Measurements from ENCODE around the gene USP2.

Gene USP2, protein sequence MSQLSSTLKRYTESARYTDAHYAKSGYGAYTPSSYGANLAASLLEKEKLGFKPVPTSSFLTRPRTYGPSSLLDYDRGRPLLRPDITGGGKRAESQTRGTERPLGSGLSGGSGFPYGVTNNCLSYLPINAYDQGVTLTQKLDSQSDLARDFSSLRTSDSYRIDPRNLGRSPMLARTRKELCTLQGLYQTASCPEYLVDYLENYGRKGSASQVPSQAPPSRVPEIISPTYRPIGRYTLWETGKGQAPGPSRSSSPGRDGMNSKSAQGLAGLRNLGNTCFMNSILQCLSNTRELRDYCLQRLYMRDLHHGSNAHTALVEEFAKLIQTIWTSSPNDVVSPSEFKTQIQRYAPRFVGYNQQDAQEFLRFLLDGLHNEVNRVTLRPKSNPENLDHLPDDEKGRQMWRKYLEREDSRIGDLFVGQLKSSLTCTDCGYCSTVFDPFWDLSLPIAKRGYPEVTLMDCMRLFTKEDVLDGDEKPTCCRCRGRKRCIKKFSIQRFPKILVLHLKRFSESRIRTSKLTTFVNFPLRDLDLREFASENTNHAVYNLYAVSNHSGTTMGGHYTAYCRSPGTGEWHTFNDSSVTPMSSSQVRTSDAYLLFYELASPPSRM

DNA sequence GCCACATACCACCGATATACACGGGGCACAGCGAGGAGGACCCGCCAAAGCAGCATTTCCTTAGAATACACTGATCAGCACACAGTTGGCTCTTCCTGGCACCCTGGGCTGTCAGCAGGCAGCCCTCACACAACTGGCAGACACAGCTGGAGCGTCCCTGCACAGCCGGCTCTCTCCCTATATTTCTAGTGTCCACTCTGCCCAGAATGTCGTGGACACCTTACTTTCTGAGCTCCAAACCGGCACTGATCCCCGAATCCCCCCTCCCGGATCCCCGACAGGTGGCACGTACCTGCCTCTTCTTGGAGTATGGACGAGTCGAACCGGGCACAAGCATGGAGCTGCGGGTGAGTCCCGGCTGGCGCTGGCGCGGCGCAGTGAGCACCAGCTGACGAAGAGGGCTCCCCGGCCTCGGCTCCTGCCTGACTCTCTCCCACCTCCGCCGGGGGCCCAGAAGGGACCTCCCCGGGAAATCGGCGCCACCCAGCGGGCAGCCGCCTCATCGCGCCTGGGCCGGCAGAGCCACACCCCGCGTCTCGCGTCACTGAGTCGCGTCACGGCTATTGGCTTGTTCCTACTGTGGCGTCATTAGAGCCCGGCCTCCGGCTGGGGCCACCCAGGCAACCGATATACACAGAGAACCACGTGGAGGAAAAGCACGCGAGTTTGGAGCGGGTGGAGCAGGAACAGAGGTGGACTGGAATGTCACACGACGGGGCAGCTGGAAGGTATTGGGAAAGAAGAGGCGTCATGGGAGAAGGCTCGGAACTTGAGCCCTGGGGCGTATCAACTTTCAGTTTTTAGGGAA is at the start of gene USP2:
Gene USP2 (minus strand): TSS at position 510 of the 808 bp plus-strand sequence. CDS start 8,210 bp downstream, outside the sequence.
- peak; percentile 94 for DNase-seq

DNA sequence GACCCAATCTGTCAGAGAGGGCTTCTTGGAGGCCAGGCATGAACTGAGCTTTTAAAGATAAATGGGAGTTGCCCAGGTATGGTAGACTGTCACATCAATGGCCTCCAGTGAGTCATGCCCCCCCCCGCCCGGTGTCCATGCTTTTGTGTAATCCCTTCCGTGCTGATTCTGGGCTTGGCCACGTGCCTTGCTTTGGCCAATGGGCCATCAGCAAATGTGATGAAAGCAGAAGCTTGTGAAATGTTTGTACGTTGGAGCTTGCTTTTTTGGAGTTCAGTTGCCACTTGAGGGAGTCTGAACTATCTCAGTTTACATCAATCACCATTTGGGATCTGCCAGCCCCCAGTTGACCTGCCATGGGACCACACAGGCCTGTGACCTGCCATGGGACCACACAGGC is 45.8 kb upstream of the USP2 start:
- no peak for DNase-seq

DNA sequence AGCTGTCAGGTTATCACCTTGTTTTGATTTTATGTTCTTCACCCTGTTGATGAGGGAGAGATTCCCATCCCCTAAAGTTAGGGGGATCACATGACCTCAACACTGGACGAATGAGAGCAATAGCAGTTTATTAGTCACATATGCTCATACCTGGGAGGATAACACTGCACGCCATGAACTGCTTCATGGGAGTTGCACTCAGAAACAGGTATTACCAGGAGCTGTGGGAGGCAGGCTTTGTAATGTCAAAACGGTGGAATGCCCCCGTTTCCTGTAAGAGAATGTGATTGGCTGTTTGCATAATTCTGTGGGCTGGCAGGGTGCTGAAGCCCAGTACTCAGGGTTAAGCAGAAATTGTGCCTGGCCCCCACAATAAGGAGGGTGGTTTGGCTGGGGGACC is 44.7 kb upstream of the USP2 start:
- no peak for DNase-seq

DNA sequence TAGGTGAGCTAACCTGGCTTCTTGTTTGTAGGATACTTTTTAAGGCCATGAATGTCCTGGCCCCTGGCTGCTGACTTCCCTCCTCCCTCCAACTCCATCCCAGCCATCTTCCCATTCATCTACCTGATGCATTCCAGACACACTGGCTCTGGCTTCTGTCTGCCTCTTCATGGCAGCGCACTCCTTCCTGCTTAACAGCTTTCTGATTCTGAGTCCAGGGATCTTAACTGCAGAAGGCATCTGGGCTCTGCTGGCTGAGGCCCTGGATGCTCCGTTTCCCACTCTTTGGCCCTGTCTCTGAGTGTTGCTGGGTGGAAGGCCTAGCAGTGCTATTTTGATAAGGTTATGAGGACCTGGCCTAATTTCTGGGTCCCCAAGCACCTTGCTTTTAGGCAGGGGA is 43.3 kb upstream of the USP2 start:
- DNase-seq = no peak

DNA sequence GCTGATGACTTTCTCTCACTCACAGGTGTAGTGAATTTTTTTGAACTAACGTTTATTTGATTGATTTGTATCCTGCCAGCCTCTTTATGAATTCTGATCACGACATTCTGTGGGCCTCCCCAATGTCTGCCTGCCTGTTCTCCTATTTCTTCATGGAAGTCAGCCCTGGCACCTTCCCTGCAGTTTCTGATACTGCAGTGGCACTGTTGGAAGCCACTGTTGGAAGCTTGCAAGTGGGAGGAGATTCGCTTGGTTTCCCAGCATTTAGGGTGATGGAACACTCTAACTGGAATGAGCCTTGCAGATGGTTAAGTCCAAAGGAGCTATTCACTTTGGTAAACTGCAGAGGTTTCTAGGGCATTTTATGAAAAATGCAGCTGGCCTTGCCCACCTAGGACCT is 42.8 kb upstream of the USP2 start:
- DNase-seq = no peak

DNA sequence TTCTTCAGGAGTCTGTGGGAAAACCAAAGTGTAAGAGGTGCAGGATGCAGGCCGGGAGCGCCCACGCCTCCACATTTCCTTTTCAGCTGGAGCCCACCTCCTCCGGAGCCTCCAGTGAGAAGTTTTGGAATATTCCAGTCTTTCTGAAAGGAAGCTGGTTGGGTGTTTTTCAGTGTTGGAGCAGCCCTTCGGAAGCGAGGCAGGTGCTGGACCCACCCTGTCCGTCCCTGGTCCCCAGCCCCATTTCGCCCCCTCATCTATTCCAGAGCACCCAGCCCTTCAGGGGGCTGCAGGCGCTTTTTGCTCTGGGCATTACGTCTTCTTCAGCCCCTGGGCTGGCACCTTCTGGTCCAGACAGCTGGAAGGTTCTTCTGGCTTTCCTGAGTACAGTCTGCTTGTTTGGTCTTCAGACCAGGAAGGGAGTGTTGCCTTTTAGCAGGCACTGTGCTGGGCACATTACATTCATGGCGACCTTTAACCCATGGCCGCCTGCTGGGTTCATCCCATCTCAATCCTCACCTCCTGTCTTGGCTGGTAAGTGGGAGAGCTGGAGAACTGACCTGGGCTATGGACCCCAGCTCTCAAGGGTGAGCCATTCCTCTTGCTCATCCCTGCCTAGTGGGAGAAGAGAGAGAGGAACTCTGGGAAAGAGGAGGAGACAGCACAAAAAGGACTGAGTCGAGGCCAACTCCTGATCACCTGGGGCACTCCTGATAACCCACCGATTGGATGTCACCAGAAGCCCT is 42.2 kb upstream of the USP2 start:
- no peak for DNase-seq

DNA sequence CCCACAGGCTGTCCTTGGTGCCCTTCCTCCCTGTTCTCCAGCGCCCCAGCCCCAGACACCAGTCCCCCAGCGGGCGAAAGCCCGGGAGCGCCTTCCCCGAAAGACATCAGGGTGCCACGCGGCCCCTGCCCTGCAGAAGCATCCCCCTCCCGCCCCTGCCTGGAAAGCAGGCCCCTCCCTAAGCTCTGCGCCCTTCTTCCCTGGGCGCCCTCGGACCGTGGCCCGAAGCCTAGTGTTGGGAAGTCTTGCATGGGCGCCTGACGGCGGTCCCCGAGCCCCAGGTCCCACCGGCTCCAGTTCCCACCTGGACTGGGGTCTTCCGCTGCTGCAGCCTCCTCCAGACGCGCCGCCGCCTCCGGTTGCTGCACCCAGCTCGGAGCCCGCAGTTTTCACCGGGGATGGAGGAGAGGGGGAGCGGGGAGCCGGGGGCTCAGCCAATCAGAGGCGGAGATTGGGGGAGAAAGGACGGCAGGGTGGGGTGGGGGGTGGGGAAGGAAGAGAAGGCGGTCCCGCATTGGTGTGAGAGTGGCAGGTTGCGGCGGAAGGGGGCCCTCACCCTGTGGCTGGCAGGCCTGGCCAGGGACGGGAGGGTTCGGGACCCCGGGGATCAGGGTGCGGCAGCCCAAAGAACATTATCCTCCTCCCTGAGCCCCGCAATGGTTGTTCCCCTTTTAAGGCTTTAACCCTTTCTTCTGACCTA is 41.5 kb upstream of the USP2 start, which contains the start of gene THY1:
Gene THY1 (minus strand): TSS at position 364 of the 700 bp plus-strand sequence. CDS start 2,267 bp downstream, outside the sequence.
- no peak for DNase-seq

DNA sequence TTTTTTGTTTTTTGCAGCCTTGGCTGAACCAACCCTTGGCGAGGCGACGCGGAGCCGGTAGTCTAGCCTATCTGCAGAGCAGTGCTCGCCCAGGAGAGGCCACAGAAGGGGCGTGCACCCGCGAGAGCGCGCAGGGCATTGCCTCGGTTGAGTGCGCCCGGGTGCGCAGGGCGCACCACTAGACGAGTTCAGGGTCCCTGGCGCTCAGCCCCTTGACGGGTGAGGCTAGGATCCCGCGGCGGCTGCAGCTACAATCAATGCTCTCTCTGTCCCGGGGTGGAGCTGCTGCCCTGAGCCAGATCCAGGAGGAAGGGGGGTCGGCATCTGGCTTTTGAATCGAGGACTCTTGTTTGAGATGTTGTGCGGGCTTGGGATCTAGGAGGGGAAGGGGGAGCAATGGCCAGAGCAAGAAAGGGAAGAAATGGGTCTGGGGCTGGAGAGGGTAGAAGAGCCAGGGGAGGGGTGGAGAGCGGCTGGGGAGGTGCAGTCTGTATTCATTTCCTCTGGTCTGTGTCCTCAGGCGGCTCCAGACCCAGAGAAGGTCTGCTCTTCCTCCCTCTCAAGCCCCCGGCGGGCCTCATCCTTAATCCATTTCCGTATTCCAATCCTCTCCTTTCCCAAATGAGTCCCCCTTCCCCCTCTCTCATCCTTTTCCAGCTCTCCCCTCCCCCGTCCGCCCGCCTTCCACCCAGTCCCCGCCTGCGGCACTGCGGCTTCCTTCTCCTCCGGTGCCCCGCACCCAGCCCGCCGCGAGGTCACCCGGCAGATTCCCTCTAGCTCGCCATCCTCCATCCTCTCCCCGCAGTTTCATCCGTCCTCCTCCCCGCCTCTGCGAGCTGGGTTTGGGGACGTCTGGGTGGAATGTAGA is 40.7 kb upstream of the USP2 start:
- DNase-seq = no peak

DNA sequence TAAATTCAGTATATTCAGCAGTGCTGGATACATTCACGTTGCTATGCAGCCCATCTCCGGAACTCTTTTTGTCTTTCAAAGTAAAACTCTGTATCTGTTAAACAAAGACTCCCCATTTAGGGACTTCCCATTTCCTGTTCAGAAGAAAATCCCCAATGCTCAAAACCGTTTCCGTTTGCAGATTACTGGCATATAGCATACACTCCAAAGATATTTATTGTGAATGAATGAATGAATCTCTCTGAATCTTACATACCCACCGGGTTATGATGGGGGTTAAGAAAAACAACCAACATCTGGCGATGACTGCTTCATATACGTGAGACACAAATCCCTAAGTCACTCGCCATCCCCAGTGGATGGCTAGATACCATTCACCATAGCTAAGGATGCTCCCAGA is 39.9 kb upstream of the USP2 start:
- DNase-seq = no peak

DNA sequence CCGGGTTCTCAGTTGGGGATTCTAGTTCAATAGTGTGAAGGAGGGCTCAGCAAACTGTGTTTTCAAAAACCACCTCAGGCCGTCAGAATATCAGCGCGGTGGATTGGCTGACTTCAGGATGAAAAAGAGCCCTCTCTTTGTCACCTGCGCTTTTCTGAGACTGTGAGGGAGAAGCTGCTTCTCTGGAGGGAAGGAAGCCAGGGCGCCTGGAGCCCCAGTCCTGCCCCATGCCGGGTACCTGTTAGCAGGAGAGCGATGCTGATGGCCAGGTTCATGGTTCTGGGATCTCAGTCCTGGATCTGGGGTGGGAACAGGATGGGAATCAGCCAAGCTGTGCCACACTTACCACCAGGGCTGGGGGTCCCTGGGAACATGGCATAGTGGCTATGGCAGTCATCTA is 39.1 kb upstream of the USP2 start:
- DNase-seq = no peak

DNA sequence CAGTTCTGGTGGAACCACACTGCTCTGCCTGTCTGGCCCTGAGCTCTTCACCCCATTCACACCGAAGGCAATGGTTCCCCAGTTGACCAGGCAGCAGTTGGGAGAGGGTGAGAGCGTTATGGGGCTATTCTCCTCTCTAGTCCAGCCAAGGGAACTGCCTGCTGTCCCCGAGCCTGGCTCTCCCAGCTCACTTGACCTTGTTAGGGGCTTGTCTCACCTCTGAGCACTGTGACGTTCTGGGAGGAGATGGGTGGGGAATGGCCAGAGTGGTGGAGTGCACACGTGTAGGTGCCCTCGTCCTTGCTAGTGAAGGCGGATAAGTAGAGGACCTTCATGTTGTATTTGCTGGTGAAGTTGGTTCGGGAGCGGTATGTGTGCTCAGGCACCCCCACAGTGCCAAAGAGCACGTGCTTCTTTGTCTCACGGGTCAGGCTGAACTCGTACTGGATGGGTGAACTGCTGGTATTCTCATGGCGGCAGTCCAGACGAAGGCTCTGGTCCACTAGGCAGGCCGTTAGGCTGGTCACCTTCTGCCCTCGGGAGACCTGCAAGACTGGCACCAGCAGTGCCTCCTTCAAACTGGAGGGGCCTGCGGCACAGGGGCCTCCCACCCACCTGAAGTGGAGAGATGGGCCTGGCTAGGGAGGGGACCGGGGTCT is 38.5 kb upstream of the USP2 start:
- DNase-seq = no peak

DNA sequence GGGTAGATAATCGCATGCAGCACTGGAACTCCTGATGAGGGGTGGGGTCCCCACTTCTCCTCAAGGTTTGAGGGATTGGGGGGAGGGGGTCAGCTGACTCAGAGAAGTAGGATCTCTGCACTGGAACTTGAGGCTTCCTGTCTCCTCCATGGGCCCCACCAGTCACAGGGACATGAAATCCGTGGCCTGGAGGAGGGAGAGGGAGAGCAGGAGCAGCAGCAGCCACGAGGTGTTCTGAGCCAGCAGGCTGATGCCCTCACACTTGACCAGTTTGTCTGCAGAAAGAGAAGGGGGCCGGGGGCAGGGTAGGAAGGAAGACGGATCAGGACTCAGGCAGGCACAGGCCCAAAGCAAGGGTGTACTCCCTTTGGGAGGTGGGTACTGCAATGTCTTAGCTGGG is 37.8 kb upstream of the USP2 start:
- DNase-seq = no peak

DNA sequence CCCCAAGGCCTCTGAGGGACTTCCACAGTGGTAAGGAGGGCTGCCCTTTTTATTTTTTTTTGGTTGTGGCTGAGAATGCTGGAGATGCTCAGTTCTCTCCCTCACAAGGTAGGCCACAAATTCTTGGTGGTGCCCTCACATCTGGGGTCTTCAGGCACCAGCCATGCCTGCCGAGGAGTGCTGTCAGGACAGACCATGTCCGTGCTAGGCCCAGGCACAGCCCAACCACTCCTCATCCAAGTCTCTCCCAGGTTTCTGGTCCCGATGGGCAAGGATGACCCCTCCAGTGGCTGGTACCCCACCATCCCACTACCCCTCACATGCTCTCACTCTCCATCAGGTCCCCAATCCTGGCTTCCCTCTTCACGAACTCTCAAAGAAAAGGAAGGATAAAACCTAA is 37.3 kb upstream of the USP2 start:
- DNase-seq = no peak

DNA sequence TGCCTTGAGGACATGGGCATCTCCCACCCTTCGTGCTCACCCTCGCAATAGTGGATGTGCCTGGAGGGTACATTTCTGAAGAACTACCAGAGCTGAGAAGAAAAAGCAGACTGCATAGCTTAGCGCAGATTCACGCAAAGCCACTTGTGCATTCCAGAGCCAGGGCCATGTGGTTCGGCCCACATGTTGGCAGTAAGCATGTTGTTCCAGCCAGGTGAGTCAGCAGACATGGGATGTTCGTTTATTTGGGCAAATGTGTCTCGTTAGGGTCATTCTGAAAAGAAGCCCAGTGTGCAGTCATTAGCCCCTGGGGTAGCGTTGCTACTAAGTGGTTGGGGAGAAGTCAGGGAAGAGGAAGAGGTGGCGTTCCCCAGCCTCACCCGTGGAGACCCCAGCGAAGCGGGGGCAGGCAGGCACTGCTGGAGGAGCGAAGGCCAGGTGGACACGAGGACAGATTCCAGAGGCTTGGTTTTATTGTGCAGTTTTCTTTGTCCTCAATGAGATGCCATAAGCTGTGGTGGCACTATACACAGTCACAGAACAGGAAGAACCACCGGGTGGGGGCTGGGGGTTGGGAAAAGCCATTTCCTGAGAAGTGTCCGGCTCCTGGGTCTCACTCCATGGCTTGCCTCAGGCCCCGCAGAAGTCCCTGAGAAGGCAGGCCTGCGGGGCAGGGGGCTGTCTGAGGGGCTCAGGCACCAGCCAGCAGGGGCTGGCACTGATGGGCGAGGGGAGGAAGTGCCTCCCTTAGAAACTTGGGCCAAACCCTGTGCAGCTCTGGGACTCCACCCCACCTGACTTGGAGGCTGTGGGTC is 36.4 kb upstream of the USP2 start:
- DNase-seq = no peak

DNA sequence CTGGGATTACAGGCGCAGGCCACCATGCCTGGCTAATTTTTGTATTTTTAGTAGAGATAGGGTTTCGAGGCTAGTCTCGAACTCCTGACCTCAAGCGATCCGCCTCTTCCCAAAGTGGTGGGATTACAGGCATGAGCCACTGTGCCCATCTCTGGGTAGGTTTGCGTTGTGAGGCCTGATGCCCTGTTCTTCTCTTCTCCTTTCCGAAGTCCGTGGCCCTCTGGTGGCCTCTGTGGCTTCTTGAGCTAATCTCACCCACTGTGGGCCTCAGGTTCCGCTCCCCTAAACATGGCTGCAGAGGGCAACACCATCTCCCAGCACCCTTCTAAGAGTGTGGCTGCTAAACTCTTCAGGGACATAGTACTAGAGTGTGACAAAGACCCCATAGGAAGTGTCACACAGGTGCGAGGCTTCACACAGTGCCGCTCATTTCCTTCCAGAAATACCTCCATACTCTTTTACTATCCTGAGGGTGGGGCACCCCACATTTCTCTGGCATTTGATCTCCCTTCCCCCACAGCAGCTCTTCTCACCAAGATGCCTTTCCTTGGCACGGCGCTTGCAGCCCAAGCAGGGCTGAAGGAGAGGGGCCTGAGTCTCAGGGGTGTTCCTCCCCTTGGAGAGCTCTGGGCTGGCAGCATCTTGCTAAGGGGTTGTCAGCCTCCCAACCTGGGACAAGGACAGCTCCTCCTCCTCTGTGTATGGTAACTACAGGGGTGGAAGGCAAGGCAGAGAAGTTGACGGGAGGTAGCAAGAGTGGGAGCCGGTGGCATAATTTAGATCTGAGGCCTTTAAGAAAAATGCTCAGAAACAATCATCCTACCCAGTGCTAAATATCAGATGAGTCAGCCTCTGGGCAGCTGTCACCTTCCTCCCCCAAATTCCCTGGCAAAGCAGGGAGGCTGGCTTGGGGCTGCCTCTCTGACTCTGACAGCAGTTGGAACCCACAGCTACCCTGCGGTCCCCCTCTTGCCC is 35.4 kb upstream of the USP2 start:
- DNase-seq = no peak

DNA sequence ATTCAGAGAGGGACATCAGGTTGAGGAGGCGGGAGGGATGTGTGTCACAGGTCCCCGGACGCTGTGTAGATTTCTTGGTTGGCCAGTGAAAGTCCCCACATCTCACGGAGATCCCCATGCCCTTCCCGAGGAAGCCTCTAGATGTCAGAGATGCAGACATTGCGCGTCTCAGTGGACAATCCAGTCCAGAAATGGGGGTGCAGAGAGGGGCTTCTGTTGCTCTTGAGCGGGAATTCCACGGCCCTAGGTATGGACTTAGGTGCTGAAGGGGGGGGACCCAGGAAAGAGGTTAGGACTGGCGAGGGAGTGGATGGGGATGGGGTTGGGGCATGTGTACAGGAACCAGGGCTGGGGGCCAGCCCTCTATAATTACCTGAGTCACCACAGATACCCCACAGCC is 34.5 kb upstream of the USP2 start:
- DNase-seq = no peak

DNA sequence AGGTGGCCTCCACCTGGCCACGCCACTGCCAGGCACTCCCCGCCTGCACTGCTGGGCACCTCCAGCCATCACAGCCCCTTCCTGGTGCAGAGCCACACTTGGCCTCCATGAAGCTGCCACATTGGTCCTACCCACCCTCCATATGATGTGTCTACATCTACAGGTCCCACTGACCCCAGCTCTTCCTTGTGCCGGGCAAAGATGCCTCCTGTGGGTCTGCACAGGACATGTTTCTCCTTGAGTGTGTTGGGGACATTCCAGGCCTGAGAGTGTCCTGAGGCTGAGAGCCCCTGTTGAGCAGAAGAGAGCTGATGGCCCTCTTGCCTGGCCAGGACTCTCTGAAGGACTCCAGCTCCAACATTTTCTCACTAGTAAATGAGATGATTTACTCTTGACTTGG is 34.0 kb upstream of the USP2 start:
- DNase-seq = no peak

DNA sequence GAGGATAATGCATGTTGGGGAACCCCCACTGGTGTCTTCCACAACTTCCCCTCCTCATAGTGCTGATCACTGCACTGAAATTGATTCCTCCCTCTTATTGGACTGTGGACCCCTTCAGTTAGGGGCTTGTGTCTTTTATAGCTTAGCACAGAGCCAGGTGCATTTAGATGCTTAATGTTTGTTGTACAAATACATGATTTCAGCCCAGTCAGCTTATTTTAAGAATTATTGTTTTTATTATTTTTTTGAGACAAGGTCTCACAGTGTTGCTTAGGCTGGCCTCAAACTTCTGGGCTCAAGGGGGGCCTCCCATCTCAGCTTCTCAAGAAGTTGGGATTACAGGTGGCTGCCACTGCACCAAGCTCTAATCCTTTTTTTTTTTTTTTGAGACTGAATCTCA is 33.2 kb upstream of the USP2 start:
- DNase-seq = no peak

DNA sequence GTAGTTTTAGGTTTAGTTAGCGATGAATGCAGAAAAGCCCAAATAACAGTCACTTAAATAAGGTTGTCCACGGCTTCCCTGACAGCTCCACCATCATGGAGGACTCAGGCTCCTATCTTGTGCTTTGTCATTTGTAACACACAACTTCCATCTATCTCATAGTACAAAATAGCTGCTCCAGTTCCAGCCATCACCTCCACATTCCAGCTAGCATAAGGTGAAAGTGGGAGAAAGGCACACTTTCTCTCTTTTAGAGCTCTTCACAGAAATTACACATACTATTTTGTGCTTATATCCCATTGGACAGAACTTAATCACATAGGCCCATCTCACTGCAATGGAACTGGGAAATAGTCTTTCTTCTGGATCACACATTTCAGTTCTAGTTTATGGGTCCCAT is 32.8 kb upstream of the USP2 start:
- DNase-seq = no peak
